Cardiac septum (tissue), 1 donor: ENCODE data around the gene PRELID2. TPM values are rescaled to one million over a fixed set of nuclear protein-coding genes. Genes with fewer than 3 reads are reported as not detected.
"Not testable (repeated sequence)": the region's sequence is repeated elsewhere in the genome, so short reads cannot be mapped to it uniquely, and the experiment has no call there.

ENCODE experiments used
- DNase-seq: peaks from one replicate; pipeline ENCODE4 v3.0.0-alpha.2; 2020; ENCODE audit warnings: low spot score
- intact Hi-C: fragments of 100-400 bp; cut with DNase I; formaldehyde crosslinking; loops from one replicate; pipeline ENCODE4 v1.14.0; 2022
- total RNA-seq: library from RNA; stranded (reverse); fragmentation: NEBNext Ultra II Directional; extraction: Animal tissue kit (Norgen Biotek cat#: 25700); gene quantifications from one replicate; pipeline ENCODE4 v1.2.1, GENCODE V29; 2021
- donor health status: DM: no; HTN: no; CAD: no.

The PRELID2 gene
- total RNA-seq, 1 donor from 2014 or later: 10.5 TPM

DNA sequence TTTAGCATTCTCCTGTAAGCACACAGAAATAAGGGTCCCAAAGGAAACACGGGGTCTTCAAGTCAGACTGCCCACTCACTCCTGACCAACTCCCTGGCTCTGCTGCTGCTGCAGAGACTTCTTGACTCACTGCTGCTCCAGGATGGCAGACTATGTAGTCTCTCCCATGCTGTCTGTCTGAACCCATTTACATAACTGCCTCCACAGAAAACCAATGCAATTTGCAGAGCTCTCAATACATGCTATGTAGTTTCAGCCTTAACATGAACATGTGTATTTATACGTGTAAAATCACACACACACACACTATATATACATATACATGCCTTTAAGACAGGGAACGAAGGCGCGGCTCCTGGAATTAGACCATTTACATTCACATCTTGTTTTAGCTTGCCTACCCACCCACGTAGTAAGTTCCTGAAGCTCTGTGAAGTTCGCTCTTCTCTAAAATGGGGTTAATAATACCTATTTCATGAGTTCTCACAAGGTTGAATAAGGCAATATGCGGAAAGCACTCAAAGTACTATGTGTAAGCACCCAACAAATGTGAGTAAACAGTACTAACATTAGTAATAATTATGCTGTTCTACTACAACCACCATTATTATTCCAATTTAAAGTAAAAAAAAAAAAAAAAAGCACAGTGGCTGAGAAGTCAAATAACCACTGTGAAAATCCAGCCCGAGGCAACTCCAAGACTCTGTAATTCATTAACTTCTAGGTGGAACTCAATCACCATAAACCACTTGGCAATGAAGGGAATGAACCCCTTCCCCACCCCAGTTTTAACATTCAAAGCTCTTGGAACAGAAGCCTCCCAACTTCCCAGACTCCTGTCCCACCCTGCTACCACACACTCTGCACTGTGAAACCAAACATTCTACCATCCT, 31.8 kb downstream of the PRELID2 start:
- DNase-seq: no peak
- intact Hi-C loops: no loop called here

DNA sequence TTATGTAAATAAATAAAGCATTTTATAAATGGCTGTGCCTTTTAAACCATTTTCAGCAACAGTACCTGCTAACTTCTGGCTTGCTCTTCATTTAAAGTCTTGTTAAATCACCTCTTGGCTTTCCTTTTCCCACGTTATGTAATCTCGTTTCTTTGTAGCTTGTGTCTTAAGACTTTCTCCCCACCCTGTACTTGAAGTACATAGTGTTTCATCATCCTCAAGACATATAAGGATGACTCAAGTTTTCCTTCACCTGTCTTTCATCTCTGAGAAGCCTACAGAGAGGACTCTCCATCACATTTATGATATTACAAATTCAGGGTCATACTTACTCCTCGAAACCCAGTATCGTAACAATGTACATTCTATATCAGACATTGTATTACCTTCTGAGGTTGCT, 33.9 kb downstream of the PRELID2 start:
- intact Hi-C loops: no loop called here
- no peak for DNase-seq

- intact Hi-C loops: no loop called here
- no peak for DNase-seq
These were observed 35.0 kb downstream of the PRELID2 start for GRCh38 chr5:145800181-145800580.

GRCh38 chr5:145798503-145798902, 36.6 kb downstream of the PRELID2 start:
- not testable (repeated sequence) for DNase-seq
- intact Hi-C loops: loop anchor here (5.0 kb wide), 1 partner anchor 36 kb away; no protein-coding TSS in a partner anchor

GRCh38 chr5:145797336-145797735, 37.8 kb downstream of the PRELID2 start:
- no peak for DNase-seq

DNA sequence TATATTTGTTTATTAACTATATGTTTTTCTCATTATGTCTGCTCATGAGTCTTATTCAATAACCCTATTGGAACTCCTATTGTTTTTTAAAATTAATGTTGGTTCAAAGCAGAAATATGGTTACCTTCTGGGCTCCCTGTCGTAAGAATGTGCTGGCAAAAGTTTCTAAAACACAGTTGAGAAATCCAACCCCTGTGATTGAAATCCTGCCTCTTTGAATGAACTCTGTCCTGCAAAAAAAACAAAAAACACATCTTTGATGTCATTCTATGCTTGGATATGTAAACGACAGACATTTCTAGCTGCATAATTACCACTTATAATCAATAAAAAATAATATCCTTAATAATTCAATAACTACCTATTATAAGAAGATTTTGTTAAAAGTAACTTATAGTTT, 38.8 kb downstream of the PRELID2 start:
- intact Hi-C loops: loop anchor here (5.0 kb wide), 1 partner anchor 34 kb away; no protein-coding TSS in a partner anchor
- no peak for DNase-seq

More at GRCh38 chr5:145797336-145797735, 37.8 kb downstream of the PRELID2 start:
- intact Hi-C loops: loop anchor here (5.0 kb wide), 1 partner anchor 35 kb away; no protein-coding TSS in a partner anchor

DNA sequence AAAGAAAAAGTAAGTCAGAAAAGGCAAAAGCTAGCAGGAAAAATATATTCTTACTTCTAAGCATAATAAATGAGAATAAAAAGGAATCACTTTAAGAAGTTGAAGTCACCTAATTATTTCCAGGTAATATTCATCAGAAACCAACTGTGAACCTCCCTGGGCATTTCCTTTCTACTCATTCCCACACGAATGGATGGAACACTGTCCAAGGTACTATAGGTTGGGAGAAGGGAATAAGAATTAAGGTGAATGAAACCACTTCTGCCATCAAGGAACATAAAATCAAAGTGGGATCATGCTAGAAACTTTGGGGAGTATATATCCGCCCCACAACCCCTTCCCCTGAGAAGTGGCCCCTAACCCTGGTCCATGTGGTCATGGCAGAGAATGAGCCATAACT, 41.6 kb downstream of the PRELID2 start:
- intact Hi-C loops: no loop called here
- DNase-seq: no peak

- DNase-seq: no peak
- intact Hi-C loops: no loop called here
These were observed 42.3 kb downstream of the PRELID2 start for GRCh38 chr5:145792840-145793239.

DNA sequence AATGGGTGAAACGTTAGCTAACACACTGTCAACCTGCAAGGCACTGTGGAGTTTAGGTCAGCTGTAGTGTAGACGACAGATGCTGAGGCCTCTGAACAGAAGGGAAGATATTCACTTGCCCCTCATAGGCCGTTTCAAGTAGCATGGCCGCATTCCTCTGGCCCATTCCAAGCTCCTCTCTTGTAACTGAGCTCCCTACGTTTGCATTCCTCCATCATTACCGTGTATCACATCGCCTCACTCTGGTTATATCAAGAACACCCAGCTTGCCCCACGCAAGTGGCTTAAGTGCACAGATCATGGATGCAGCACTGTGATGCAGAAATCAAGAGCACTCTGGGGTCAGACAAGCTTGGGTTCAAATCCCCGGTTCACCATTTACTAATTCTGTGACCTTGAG, 43.3 kb downstream of the PRELID2 start:
- DNase-seq: no peak
- intact Hi-C loops: no loop called here

DNA sequence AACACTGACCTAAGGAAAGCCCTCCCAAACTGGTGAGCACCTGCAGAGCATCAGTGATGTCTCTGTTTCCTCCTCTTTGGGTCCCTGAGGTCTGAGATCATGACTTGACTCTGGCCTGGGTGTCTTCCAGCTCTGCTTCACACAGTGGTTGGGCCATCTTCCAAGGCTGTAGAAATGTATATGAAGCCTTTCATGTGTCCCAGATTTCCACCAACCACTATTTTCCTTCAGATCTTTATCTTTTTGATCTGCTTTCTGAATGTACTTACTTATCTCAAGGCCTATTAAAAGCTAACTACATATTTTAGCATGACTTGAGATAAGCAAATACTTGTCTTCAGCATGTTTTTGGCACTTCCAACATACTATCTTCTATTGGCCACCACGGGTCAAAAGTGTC, 47.1 kb downstream of the PRELID2 start:
- intact Hi-C loops: no loop called here
- no peak for DNase-seq

- DNase-seq: no peak
These were observed 47.6 kb downstream of the PRELID2 start for GRCh38 chr5:145787507-145787906.

GRCh38 chr5:145787001-145787400, 48.1 kb downstream of the PRELID2 start:
- intact Hi-C loops: no loop called here
- DNase-seq: no peak

More at GRCh38 chr5:145787507-145787906, 47.6 kb downstream of the PRELID2 start:
- intact Hi-C loops: no loop called here

DNA sequence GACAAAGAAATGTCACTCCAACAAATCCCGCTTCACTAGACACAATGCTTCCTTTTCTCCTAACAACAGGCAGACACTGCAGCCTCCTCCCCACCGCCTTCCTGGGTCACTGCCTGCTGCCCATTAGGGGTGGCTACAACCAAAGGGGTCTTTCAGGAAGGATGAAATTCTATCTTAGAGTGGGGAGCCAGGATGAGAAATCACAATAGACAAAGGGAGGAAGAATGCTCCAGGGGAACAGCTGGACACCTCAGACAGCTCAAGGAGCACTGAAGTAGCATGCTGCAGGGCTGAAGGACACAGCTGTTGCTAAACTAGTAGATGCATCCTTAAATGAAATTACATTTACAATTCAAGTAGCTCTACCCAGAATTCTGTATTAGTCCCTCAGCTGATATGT, 54.2 kb downstream of the PRELID2 start:
- DNase-seq: no peak
- intact Hi-C loops: no loop called here

GRCh38 chr5:145778144-145778900, 56.8 kb downstream of the PRELID2 start:
- no peak for DNase-seq

GRCh38 chr5:145777445-145778063, 57.6 kb downstream of the PRELID2 start:
- intact Hi-C loops: no loop called here
- no peak for DNase-seq

More at GRCh38 chr5:145778144-145778900, 56.8 kb downstream of the PRELID2 start:
- intact Hi-C loops: no loop called here

- no peak for DNase-seq
- intact Hi-C loops: no loop called here
These were observed 58.3 kb downstream of the PRELID2 start for GRCh38 chr5:145776886-145777285.

GRCh38 chr5:145775893-145776444, 59.2 kb downstream of the PRELID2 start:
- DNase-seq: no peak
- intact Hi-C loops: no loop called here

DNA sequence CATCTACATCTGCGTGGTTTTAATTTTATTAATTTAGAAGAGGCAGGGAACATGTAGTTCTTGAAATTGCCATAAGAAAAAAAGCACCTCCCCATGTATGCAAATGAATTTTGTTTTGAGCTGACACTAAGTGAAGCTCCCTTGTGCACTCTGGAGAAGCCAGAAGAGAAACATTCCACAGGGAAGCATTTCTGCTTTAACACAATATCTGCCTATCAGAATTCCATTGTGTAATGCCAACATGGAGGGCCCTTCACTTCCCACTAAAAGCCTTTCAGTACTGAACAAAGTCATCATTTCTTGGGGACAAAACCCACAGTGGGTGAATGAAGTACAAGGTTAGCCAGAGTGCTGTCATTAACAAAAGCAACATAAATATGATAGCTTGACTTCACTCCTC, 59.7 kb downstream of the PRELID2 start:
- intact Hi-C loops: no loop called here
- DNase-seq: no peak

DNA sequence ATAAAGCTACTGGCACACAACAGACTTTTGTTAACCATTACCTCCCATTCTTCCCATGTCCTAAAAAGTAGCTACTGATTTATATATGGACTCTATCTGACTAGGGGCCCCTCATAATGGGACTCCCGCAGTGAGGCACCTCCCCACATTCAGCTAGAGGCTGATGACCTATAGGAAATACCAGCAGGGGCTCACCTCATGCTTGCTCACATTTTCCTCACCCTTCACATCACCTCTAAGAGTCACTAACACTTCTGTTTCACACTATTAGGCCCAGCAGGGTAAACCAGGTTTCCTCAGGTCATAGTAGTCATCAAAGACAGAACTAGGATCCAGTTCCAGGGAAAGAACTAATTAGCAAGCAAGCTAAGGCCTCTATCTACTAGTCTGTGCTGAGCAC, 60.7 kb downstream of the PRELID2 start:
- intact Hi-C loops: no loop called here
- no peak for DNase-seq

DNA sequence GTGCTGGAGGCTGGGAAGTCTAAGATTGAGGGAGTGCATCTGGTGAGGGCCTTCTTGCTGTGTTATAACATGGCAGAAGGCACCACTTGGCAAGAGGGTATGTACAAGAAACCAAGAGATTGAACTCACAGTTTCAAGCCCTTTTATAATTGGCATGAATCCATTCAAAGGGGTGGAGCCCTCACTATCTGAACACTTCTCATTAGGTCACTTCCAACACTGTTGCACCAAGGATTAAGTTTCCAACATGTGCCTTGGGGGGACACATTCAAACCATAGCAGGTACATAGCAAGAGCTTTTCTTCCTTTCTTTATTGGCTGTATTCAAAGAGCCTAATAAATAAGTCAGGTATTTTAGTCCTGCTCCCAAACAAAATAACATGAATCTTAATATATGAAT, 62.7 kb downstream of the PRELID2 start:
- no peak for DNase-seq
- intact Hi-C loops: no loop called here
